Mucosa of descending colon (tissue), 3 donors: ENCODE results near the gene SLC9A4. TPM values are rescaled to one million over a fixed set of nuclear protein-coding genes. Genes with fewer than 3 reads are reported as not detected.

ENCODE experiments used
- ATAC-seq: fragments of 200-7000 bp; cut with Tn5 transposase; one replicate; pipeline ENCODE4 v1.9.1; 2020; ENCODE audit warnings: mild to moderate bottlenecking, moderate library complexity
- DNase-seq, 3 donors: peaks; one replicate each; pipeline ENCODE4 v3.0.0-alpha.2; 2020
- H3K36me3 ChIP-seq: fragments of 200-600 bp; one replicate; pipeline ENCODE4 v1.8.0; 2021; ENCODE audit warnings: low read depth, mild to moderate bottlenecking
- H3K4me1 ChIP-seq: fragments of 200-600 bp; one replicate; pipeline ENCODE4 v1.8.0; 2021; ENCODE audit warnings: low read depth, mild to moderate bottlenecking
- H3K4me3 ChIP-seq: fragments of 200-600 bp; one replicate; pipeline ENCODE4 v1.8.0; 2021; ENCODE audit warnings: mild to moderate bottlenecking
- H3K9me3 ChIP-seq: fragments of 200-600 bp; one replicate; pipeline ENCODE4 v1.8.0; 2021; ENCODE audit warnings: mild to moderate bottlenecking
- CTCF ChIP-seq: fragments of 200-600 bp; IDR thresholded peaks from one replicate; pipeline ENCODE4 v1.8.0; 2022; ENCODE audit warnings: antibody characterized with exemption, mild to moderate bottlenecking
- intact Hi-C, 2 donors: fragments of 100-400 bp; cut with DNase I in 1 of 2; cut with micrococcal nuclease in 1 of 2; formaldehyde crosslinking; loops; one replicate each; pipeline versions ENCODE4 v1.11.0 to v1.11.1; 2022; cut with DNase I, micrococcal nuclease
- long read RNA-seq, 2 donors: library from polyadenylated mRNA; unstranded; transcript quantifications; one replicate each; pipeline ENCODE4 v2.0.0, GENCODE V29; 2019 to 2021
- total RNA-seq, 3 donors: library from RNA; stranded (reverse); fragmentation: NEBNext Ultra II Directional in 2 of 3; extraction: Animal tissue kit (Norgen Biotek cat#: 25700) in 2 of 3; gene quantifications; one replicate each; pipeline versions ENCODE4 v1.2.1 to v1.2.4, GENCODE V29; 2021 to 2023
- donor health status: DM: no; HTN: no; CAD: no; lungs with moderate emphysema.
- donor health status: DM: no; HTN: no; CAD: no.
- donor health status: DM: no; HTN: yes; CAD: no.

Gene SLC9A4
- total RNA-seq = under 1 TPM in 2 of 3 donors, not detected in 1; 0.17 to 0.32 TPM
- long read RNA-seq, donor 1 = 0 reads
- long read RNA-seq, donor 2 = 0 reads

GRCh38 chr2:102473020-102473419 is at the start of gene SLC9A4:
TSS of gene SLC9A4 (plus strand) at chr2:102473226. CDS start at chr2:102473760, 534 bp downstream.
- TF ChIP-seq CTCF = peak; percentile 78
- DNase-seq (peak in 1 of 3 donors; percentile 83), ATAC-seq (peak; percentile 79)
- Histone ChIP-seq H3K9me3 (no peaks in the 10 kb centered on the region), H3K4me1 (no peaks in the 10 kb centered on the region), H3K4me3 (no peak within 1 kb of the TSS), H3K36me3 (no peaks in the 10 kb centered on the region)
- intact Hi-C loops = loop anchor here (2.0 to 10.0 kb wide), 3 partner anchors 119 to 232 kb away; no protein-coding TSS in a partner anchor

GRCh38 chr2:102423368-102423767 is 49.7 kb upstream of the SLC9A4 start:
- Histone ChIP-seq H3K9me3 (no peaks in the 10 kb centered on the region), H3K4me3 (no peak overlapping the region), H3K36me3 (no peaks in the 10 kb centered on the region), H3K4me1 (no peaks in the 10 kb centered on the region)
- ATAC-seq = no peak
- DNase-seq = no peak
- no peak for TF ChIP-seq CTCF
- intact Hi-C loops = no loop called here

- H3K4me3 ChIP-seq = no peak overlapping the region
- TF ChIP-seq CTCF = no peak
- H3K9me3 ChIP-seq = no peaks in the 10 kb centered on the region
- no peak for DNase-seq
- peak; percentile 44 for ATAC-seq
- H3K36me3 ChIP-seq = no peaks in the 10 kb centered on the region
- H3K4me1 ChIP-seq = no peaks in the 10 kb centered on the region
- intact Hi-C loops = no loop called here
Observed at GRCh38 chr2:102424754-102425153, 48.3 kb upstream of the SLC9A4 start.

- Histone ChIP-seq H3K4me3 (no peak overlapping the region), H3K9me3 (no peaks in the 10 kb centered on the region), H3K4me1 (no peaks in the 10 kb centered on the region), H3K36me3 (no peaks in the 10 kb centered on the region)
- no peak for TF ChIP-seq CTCF
- intact Hi-C loops = no loop called here
- no peak for DNase-seq
- ATAC-seq = no peak
Observed at GRCh38 chr2:102425441-102426132, 47.4 kb upstream of the SLC9A4 start.

GRCh38 chr2:102427249-102427648 is 45.8 kb upstream of the SLC9A4 start:
- Histone ChIP-seq H3K9me3 (no peaks in the 10 kb centered on the region), H3K4me1 (no peaks in the 10 kb centered on the region), H3K4me3 (no peak overlapping the region), H3K36me3 (no peaks in the 10 kb centered on the region)
- intact Hi-C loops = no loop called here
- no peak for TF ChIP-seq CTCF
- no peak for ATAC-seq
- no peak for DNase-seq
